HepG2 (cell line): Measurements from ENCODE around the gene TMC2. TPM values are rescaled to one million over a fixed set of nuclear protein-coding genes. Genes with fewer than 3 reads are reported as not detected.
A peak's percentile ranks its signal among the peaks of the same experiment; 100 is the strongest.

ENCODE experiments used
- FOSL1 ChIP-seq: sonication (generic); formaldehyde crosslinking; IDR thresholded peaks from 2 replicates; pipeline ENCODE4 v1.9.0; 2021; ENCODE audit warnings: missing genetic modification reagents, borderline replicate concordance
- HMG20B ChIP-seq: conservative IDR thresholded peaks from 2 replicates; pipeline ENCODE4 v1.6.1; 2016; ENCODE audit warnings: missing genetic modification reagents, missing compliant biosample characterization
- HNF4A ChIP-seq: sonication (generic); formaldehyde crosslinking; IDR thresholded peaks from 2 replicates; pipeline ENCODE4 v1.4.0; 2020; ENCODE audit warnings: missing genetic modification reagents
- HNRNPUL1 ChIP-seq: fragments of 200-400 bp; formaldehyde crosslinking; IDR thresholded peaks from 2 replicates; pipeline ENCODE4 v1.6.1; 2017; ENCODE audit warnings: low read depth, mild to moderate bottlenecking, low read length, moderate library complexity
- MTA3 ChIP-seq: sonication (generic); formaldehyde crosslinking; IDR thresholded peaks from 2 replicates; pipeline ENCODE4 v1.4.0; 2020; ENCODE audit warnings: missing genetic modification reagents
- PREB ChIP-seq: sonication (generic); formaldehyde crosslinking; IDR thresholded peaks from 2 replicates; pipeline ENCODE4 v1.4.0; 2020; ENCODE audit warnings: missing genetic modification reagents
- RFX1 ChIP-seq: fragments of 450-650 bp; IDR thresholded peaks from 2 replicates; pipeline ENCODE4 v1.6.1; 2017
- SNAPC5 ChIP-seq: sonication (generic); formaldehyde crosslinking; IDR thresholded peaks from 2 replicates; pipeline ENCODE4 v1.8.1; 2023; ENCODE audit warnings: mild to moderate bottlenecking, missing genetic modification reagents, borderline replicate concordance
- TBP ChIP-seq: sonication (generic); formaldehyde crosslinking; IDR thresholded peaks from 2 replicates; pipeline ENCODE4 v1.5.0; 2020; ENCODE audit warnings: missing genetic modification reagents
- XRCC5 ChIP-seq: fragments of 200-400 bp; formaldehyde crosslinking; optimal IDR thresholded peaks from 2 replicates; pipeline ENCODE3; 2017; ENCODE audit warnings: mild to moderate bottlenecking, low read length
- ZNF180 ChIP-seq: sonication (generic); formaldehyde crosslinking; IDR thresholded peaks from 2 replicates; pipeline ENCODE4 v1.4.0; 2020; ENCODE audit warnings: low read depth, missing genetic modification reagents, borderline replicate concordance
- ZNF225 ChIP-seq: sonication (generic); formaldehyde crosslinking; IDR thresholded peaks from 2 replicates; pipeline ENCODE4 v1.4.0; 2020; ENCODE audit warnings: mild to moderate bottlenecking, missing genetic modification reagents
- ZNF609 ChIP-seq: sonication (generic); formaldehyde crosslinking; IDR thresholded peaks from 2 replicates; pipeline ENCODE4 v1.4.0; 2020; ENCODE audit warnings: mild to moderate bottlenecking, missing genetic modification reagents, borderline replicate concordance
- ZNF672 ChIP-seq: sonication (generic); formaldehyde crosslinking; IDR thresholded peaks from 2 replicates; pipeline ENCODE4 v1.8.1; 2022; ENCODE audit warnings: missing genetic modification reagents
- ZNF772 ChIP-seq: sonication (generic); formaldehyde crosslinking; IDR thresholded peaks from 2 replicates; pipeline ENCODE4 v1.5.0; 2020; ENCODE audit warnings: mild to moderate bottlenecking, missing genetic modification reagents
- polyA plus RNA-seq, 8 experiments: library from polyadenylated mRNA; depleted of rRNA in 3 of 8; stranded (reverse) in 7 of 8; unstranded in 1 of 8; fragments of >200 nt; fragmentation: Illumina TruSeq in 4 of 8; extraction: Trizol in 4 of 8; gene quantifications; 2 replicates each; pipeline versions ENCODE4 v1.2.1 to v1.2.3, GENCODE V29; 2011 to 2016; ENCODE audit warnings: low read depth in 4 of 8, missing spikeins in 1 of 8, mixed read lengths in 1 of 8; ENCODE audit not compliant: insufficient read depth in 1 of 8
- total RNA-seq, 5 experiments: library from RNA; depleted of rRNA; stranded (reverse); fragments of >200 nt; fragmentation: Illumina TruSeq; extraction: Trizol; gene quantifications; 2 replicates each; pipeline ENCODE4 v1.2.3, GENCODE V29; 2016; ENCODE audit warnings: low read depth in 1 of 5
- TF ChIP-seq, protein P1 (sequence below): sonication (generic); formaldehyde crosslinking; conservative IDR thresholded peaks from 2 replicates; pipeline ENCODE4 v1.4.0; 2020; ENCODE audit warnings: mild to moderate bottlenecking, missing genetic modification reagents, moderate library complexity
- TF ChIP-seq, protein P2 (sequence below): sonication (generic); formaldehyde crosslinking; IDR thresholded peaks from 2 replicates; pipeline ENCODE4 v1.4.0; 2020; ENCODE audit warnings: mild to moderate bottlenecking, missing genetic modification reagents
- TF ChIP-seq, protein P3 (sequence below): sonication (generic); formaldehyde crosslinking; IDR thresholded peaks from 2 replicates; pipeline ENCODE4 v1.5.0; 2020; ENCODE audit warnings: mild to moderate bottlenecking, low read depth, missing genetic modification reagents, borderline replicate concordance

TMC2 gene
- total and polyA plus RNA-seq, 2 of the 13 experiments (the other 11 are each of a cell fraction or from before 2014, with no cell fraction given), result not detected

DNA sequence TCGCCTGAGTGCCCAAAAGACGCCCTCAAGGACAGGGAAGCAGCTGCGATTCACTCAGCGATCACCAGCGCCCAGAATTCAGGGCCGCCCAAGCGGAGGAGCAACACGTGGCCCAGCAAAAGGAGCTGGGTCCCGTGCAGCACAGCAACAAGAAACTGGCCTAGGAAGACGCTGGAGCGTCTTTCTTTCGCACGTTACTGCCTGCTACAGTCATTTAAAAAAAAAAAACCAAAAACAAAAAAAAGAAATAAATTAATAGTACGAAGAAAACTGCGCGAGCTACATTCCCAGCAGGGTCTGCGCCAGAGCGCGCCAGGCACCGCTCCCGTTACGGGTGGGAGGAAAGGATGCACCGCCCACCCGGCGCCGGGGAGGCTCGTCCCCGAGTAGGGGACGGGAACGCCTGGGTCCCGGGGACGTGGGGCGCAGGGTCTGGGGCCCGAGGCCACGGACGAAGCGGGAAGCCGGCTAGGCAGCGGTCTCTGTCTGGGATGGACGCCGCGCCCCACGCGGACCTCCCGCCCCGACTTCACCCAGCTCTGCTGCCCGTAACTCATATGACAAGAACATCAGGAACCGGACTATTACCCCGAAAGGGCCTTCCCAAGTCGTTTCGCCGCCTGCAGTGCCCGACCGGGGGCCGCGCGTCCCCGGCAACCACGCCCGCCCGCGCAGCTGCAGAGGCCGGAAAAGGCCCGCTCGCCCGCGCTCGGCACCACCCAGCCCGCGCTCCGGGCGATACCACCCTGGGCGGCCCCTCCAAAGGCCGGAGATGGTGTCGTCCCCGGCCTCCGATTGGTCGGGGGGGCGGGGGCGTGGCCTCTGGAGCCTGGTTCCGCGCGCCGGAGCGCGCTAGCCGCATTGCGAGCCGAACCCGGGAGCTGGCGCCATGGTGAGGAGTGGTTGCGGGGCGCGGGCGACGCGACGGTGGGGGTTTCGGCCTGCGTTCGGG lies 115.7 kb downstream of the TMC2 start, which contains the start of gene NOP56 (continued):
- TF ChIP-seq, protein P1, sequence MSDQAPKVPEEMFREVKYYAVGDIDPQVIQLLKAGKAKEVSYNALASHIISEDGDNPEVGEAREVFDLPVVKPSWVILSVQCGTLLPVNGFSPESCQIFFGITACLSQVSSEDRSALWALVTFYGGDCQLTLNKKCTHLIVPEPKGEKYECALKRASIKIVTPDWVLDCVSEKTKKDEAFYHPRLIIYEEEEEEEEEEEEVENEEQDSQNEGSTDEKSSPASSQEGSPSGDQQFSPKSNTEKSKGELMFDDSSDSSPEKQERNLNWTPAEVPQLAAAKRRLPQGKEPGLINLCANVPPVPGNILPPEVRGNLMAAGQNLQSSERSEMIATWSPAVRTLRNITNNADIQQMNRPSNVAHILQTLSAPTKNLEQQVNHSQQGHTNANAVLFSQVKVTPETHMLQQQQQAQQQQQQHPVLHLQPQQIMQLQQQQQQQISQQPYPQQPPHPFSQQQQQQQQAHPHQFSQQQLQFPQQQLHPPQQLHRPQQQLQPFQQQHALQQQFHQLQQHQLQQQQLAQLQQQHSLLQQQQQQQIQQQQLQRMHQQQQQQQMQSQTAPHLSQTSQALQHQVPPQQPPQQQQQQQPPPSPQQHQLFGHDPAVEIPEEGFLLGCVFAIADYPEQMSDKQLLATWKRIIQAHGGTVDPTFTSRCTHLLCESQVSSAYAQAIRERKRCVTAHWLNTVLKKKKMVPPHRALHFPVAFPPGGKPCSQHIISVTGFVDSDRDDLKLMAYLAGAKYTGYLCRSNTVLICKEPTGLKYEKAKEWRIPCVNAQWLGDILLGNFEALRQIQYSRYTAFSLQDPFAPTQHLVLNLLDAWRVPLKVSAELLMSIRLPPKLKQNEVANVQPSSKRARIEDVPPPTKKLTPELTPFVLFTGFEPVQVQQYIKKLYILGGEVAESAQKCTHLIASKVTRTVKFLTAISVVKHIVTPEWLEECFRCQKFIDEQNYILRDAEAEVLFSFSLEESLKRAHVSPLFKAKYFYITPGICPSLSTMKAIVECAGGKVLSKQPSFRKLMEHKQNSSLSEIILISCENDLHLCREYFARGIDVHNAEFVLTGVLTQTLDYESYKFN (CRISPR knock-in tag), result peak; percentile 71
- TF ChIP-seq XRCC5 (peak; percentile 88), ZNF225 (CRISPR knock-in tag) (peak; percentile 85; the same call in 1 of the 2 replicates), ZNF672 (CRISPR knock-in tag) (peak; percentile 93; the same call in 1 of the 2 replicates), PREB (CRISPR knock-in tag) (0 out of 2 replicates have a peak, but pooled peaks have one; percentile 58), RFX1 (no peak), HNF4A (no peak; the same call in 1 of the 2 replicates), ZNF772 (peak; percentile 95), ZNF609 (CRISPR knock-in tag) (peak; percentile 65), HNRNPUL1 (peak; percentile 63), ZNF180 (peak; percentile 54; the same call in 1 of the 2 replicates), HMG20B (CRISPR knock-in tag) (no peak), FOSL1 (CRISPR knock-in tag) (no peak), TBP (0 out of 2 replicates have a peak, but pooled peaks have one; percentile 13), MTA3 (CRISPR knock-in tag) (peak; percentile 55; the same call in 1 of the 2 replicates), SNAPC5 (CRISPR knock-in tag) (peak; percentile 74; the same call in 1 of the 2 replicates)
- TF ChIP-seq, protein P2, sequence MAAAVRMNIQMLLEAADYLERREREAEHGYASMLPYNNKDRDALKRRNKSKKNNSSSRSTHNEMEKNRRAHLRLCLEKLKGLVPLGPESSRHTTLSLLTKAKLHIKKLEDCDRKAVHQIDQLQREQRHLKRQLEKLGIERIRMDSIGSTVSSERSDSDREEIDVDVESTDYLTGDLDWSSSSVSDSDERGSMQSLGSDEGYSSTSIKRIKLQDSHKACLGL (CRISPR knock-in tag), result peak; percentile 88
- TF ChIP-seq, protein P3, sequence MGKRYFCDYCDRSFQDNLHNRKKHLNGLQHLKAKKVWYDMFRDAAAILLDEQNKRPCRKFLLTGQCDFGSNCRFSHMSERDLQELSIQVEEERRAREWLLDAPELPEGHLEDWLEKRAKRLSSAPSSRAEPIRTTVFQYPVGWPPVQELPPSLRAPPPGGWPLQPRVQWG (CRISPR knock-in tag), result no peak; the same call in 1 of the 2 replicates
